OCI-LY3 (cell line): ENCODE measurements around the gene BCAR3.

Experiments used
- EZH2phosphoT487 ChIP-seq: fragments of 200-600 bp; shearing (Covaris generic); IDR thresholded peaks from 2 replicates; pipeline ENCODE4 v1.6.1; 2018; ENCODE audit warnings: antibody characterized with exemption, mixed run types, low read depth
- TF ChIP-seq, protein P1 (sequence below): fragments of 200-600, 300-600 bp; sonication (generic); IDR thresholded peaks from 2 replicates; pipeline ENCODE4 v1.5.1; 2014; ENCODE audit warnings: antibody characterized with exemption, low read length, low read depth

DNA sequence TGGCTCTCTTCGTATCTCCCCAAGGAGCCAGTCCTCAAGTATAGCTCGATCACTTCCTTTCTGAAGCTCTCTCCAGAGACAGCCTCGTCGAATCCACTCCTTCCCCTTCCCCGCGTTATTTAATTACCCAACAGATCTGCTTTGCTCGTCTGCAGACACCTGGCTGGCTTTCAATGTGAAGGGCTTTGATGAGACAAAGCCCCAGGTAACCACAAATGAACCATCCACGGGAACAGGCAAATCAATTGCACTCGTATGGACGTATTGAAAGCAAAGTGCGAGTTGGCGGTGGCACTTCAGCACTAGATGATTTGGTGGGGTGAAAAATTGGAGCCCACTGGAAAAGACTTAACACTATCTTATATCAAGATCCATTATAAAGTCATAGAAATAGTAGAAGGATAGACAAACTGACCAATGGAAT is 364 bp upstream of the BCAR3 start:
- TF ChIP-seq, protein P1, sequence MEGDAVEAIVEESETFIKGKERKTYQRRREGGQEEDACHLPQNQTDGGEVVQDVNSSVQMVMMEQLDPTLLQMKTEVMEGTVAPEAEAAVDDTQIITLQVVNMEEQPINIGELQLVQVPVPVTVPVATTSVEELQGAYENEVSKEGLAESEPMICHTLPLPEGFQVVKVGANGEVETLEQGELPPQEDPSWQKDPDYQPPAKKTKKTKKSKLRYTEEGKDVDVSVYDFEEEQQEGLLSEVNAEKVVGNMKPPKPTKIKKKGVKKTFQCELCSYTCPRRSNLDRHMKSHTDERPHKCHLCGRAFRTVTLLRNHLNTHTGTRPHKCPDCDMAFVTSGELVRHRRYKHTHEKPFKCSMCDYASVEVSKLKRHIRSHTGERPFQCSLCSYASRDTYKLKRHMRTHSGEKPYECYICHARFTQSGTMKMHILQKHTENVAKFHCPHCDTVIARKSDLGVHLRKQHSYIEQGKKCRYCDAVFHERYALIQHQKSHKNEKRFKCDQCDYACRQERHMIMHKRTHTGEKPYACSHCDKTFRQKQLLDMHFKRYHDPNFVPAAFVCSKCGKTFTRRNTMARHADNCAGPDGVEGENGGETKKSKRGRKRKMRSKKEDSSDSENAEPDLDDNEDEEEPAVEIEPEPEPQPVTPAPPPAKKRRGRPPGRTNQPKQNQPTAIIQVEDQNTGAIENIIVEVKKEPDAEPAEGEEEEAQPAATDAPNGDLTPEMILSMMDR, result no peak
- TF ChIP-seq EZH2phosphoT487, result no peak
